SH-SY5Y (cell line): ENCODE data around the gene SPON2.

Source experiments
- GATA2 ChIP-seq: IDR thresholded peaks from 2 replicates; pipeline ENCODE4 v1.6.1; 2011; ENCODE audit warnings: mild to moderate bottlenecking, low read depth, low read length
- GATA3 ChIP-seq: IDR thresholded peaks from 2 replicates; pipeline ENCODE4 v1.6.1; 2011; ENCODE audit warnings: low read depth, mild to moderate bottlenecking, low read length, moderate library complexity

GRCh38 chr4:1207157-1207470 is 34.7 kb upstream of the SPON2 start:
- no peak for TF ChIP-seq GATA3
- no peak for TF ChIP-seq GATA2
